PFSK-1 (cell line): Measurements from ENCODE around the gene FAT1.

ENCODE experiments used
- POLR2AphosphoS5 ChIP-seq: IDR thresholded peaks from 2 replicates; pipeline ENCODE4 v1.6.1; 2012; ENCODE audit warnings: low read depth, mild to moderate bottlenecking, control low read depth, low read length, moderate library complexity
- SIN3A ChIP-seq: IDR thresholded peaks from 2 replicates; pipeline ENCODE4 v1.6.1; 2012; ENCODE audit warnings: mild to moderate bottlenecking, low read length, moderate library complexity, borderline replicate concordance; ENCODE audit not compliant: insufficient read depth
- TAF1 ChIP-seq: IDR thresholded peaks from 2 replicates; pipeline ENCODE4 v1.6.1; 2012; ENCODE audit warnings: low read length, control low read depth, borderline replicate concordance; ENCODE audit not compliant: insufficient read depth
- TF ChIP-seq, protein P1 (sequence below), 2 experiments: IDR thresholded peaks; 2 replicates each; pipeline versions ENCODE4 v1.6.1 to v1.8.0; 2011 to 2012; ENCODE audit warnings: low read depth in 2 of 2, low read length in 2 of 2, control low read depth in 1 of 2, inconsistent platforms in 1 of 2, mild to moderate bottlenecking in 1 of 2, moderate library complexity in 1 of 2; ENCODE audit not compliant: insufficient read depth in 1 of 2

DNA sequence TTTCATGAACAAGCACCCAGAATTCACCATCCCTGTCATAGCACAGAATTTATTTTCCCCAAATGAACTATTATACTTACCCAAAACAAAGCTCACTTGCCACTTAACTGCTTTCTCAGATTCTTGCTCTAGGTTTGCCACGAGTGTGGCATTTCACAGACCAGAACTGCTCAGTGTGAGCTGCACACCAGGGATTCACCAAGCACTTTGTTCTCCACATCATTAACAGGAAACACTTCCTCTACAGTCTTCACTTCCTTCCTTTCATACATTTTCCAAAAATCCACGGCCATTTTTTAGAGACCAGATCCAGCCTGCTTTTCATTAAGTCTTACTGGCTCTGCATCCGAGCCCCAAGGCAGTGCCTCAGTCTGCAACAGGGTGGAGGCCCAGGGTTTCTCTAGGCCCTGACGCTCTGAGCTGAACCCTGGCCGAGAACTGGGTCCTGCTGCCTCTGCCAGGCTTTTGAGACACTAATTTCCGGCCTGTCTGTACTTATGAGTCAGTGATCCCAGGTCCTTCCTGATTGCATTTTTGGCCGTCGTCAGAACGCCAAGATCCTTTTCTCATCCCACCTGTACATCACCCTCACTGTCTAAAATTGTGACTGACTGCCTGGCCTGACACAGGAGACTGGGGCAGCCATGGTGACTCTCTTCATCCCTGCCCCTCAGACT, 100.7 kb downstream of the FAT1 start:
- TF ChIP-seq, protein P1, sequence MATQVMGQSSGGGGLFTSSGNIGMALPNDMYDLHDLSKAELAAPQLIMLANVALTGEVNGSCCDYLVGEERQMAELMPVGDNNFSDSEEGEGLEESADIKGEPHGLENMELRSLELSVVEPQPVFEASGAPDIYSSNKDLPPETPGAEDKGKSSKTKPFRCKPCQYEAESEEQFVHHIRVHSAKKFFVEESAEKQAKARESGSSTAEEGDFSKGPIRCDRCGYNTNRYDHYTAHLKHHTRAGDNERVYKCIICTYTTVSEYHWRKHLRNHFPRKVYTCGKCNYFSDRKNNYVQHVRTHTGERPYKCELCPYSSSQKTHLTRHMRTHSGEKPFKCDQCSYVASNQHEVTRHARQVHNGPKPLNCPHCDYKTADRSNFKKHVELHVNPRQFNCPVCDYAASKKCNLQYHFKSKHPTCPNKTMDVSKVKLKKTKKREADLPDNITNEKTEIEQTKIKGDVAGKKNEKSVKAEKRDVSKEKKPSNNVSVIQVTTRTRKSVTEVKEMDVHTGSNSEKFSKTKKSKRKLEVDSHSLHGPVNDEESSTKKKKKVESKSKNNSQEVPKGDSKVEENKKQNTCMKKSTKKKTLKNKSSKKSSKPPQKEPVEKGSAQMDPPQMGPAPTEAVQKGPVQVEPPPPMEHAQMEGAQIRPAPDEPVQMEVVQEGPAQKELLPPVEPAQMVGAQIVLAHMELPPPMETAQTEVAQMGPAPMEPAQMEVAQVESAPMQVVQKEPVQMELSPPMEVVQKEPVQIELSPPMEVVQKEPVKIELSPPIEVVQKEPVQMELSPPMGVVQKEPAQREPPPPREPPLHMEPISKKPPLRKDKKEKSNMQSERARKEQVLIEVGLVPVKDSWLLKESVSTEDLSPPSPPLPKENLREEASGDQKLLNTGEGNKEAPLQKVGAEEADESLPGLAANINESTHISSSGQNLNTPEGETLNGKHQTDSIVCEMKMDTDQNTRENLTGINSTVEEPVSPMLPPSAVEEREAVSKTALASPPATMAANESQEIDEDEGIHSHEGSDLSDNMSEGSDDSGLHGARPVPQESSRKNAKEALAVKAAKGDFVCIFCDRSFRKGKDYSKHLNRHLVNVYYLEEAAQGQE (IDR thresholded peaks at IDR 0.05; ENCODE audit: insufficient read depth in 1 of 2, low read depth in 2 of 2, low read length in 2 of 2): no peak
- TF ChIP-seq POLR2AphosphoS5 (no peak), SIN3A (no peak), TAF1 (no peak)
